Body of pancreas (tissue), 4 donors: ENCODE data around the gene SKAP1.
A peak's percentile ranks its signal among the peaks of the same experiment; 100 is the strongest.

Experiments
- POLR2A ChIP-seq, 3 donors: fragments of 450-650 bp; IDR thresholded peaks; one replicate each; pipeline ENCODE4 v1.6.1; 2016; ENCODE audit warnings: antibody characterized with exemption in 3 of 3, mild to moderate bottlenecking in 2 of 3
- TF ChIP-seq, protein P1 (sequence below), 7 experiments: fragments of 450-650 bp in 4 of 7; fragments of 200-600 bp in 3 of 7; sonication (generic) in 3 of 7; IDR thresholded peaks; one replicate each; pipeline ENCODE4 v1.5.1; 2016 to 2019; ENCODE audit warnings: antibody characterized with exemption in 7 of 7

DNA sequence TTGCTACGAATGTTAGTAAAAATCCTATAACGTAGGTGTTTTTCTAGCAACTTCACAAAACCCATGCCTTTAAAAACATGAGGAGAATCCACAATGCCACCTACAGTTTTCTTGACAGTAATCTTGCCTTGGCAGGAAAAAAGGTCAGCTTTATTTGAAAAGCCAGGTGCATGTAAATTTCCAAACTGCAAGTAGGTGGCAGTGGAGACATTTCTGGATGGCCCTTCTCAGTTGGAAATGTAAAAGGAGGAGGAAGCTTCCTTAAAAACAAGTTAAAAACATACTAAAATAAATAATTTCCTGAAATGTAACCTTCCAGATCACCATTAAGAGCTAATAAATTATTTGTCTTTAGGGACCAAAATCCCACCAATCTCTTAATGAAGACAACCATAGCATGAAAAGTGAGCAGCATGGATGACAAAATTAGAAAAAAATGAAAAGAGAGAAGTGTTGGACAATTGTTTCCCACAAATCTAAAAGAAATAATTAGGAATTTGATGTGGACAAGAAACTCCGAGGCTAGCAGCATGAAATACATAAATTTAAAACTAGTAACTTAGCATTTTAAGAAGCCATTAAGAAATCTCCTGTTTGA, 170.2 kb downstream of the SKAP1 start:
- TF ChIP-seq POLR2A (IDR thresholded peaks at IDR 0.05), result no peak
- TF ChIP-seq, protein P1, sequence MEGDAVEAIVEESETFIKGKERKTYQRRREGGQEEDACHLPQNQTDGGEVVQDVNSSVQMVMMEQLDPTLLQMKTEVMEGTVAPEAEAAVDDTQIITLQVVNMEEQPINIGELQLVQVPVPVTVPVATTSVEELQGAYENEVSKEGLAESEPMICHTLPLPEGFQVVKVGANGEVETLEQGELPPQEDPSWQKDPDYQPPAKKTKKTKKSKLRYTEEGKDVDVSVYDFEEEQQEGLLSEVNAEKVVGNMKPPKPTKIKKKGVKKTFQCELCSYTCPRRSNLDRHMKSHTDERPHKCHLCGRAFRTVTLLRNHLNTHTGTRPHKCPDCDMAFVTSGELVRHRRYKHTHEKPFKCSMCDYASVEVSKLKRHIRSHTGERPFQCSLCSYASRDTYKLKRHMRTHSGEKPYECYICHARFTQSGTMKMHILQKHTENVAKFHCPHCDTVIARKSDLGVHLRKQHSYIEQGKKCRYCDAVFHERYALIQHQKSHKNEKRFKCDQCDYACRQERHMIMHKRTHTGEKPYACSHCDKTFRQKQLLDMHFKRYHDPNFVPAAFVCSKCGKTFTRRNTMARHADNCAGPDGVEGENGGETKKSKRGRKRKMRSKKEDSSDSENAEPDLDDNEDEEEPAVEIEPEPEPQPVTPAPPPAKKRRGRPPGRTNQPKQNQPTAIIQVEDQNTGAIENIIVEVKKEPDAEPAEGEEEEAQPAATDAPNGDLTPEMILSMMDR (IDR thresholded peaks at IDR 0.05), result peak; percentile 18 to 79 (median 69)
